GM21576 (cell line): ENCODE measurements around the gene ATP8A1.
"Not testable (repeated sequence)": the region's sequence is repeated elsewhere in the genome, so short reads cannot be mapped to it uniquely, and the experiment has no call there.

ENCODE experiments used
- ATAC-seq: cut with Tn5 transposase; IDR thresholded peaks from one replicate; pipeline ENCODE4 v1.9.1; 2021; ENCODE audit warnings: mild to moderate bottlenecking, moderate library complexity; ENCODE audit not compliant: unreplicated experiment

ATP8A1 gene

DNA sequence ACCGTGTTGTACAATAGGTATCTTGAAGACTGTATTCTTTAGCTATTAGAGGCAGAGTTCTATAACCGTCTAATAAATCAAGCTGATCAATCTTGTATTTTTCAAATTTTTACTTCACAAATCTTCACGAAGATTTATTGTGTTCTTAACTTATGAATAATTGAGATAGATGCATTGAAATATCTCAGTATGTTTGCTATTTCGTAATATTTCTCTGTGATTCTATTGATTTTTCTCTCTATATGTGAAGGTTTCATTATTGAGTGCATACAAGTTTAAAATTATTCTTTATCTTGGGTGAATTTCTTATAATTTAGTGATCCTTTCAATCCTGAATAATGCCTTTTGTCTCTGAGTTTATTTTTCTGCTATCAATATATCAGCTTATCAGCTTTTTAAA is 279.4 kb downstream of the ATP8A1 start:
- no peak for ATAC-seq

DNA sequence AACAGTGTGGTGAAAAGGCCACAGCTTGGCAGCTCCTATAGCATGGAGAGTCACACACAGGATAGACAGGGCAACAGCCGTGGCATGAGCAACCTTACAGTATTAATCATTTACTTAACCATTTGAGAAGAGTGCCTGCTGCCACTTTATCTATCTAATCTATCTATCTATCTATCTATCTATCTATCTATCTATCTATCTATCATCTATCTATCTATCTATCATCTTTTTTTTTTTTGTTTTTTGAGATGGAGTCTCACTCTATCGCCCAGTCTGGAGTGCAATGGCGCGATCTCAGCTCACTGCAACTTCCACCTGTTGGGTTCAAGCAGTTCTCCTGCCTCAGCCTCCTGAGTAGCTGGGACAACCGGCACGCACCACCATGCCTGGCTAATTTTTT is 284.6 kb downstream of the ATP8A1 start:
- ATAC-seq = not testable (repeated sequence)

DNA sequence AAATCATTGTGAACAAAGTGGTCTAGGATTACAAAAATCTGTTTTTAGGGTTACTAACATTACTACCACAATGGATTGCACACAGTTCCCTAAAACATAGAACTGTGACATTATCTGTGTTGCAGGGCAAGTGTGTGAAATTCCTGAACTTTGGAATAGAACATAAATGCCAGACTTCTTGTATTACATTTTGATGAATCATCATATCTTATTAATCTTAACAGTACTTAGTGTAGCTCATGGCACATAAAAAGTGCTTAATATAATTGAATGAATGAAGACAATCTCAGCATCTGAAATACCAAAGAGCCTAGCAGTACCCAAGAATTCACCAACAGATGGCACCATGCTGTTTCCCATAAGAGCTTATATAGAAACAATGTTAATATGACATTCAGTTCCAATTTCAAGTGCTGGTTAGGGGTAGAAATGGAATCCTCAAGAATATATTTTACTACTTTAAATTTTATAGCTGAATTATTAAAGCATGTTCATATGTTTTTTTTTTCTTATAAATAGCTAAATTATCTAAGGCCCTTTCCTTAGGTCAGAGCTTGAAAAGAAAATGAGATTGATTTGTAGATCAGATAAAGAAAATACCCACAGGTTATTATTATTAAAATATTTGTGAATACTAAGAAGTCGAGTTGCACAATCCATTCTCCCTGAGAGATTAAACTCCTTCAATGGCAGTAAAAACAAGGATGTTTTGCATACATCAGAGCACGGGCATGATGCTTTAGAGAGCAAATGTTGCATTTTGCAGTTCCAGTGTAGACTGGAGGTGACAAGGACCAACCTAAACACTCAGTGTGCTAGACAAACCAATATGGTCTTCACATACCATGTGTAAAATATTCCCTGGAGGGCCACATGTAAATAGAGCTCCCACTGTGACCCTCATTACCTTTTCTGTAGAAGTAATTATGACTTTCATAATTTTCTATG is 285.3 kb downstream of the ATP8A1 start:
- ATAC-seq = peak; percentile 77

DNA sequence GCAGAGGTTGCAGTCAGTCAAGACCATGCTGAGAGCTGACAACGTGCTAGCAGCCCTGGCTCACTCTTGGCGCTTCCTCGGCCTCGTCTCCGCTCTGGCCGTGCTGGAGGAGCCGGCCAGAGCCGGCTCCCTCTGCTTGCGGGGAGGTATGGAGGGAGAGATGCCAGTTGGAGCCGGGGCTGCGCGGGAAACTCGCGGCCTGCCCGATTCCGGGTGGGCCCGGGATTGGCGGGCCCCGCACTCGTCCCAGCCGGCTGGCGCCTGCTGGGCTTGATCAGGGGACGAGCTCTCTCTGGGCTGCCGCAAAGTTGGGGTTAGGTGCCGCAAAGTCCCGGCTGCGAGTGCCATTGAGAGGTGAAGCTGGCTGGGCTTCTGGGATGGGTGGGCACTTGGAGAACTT is 287.4 kb downstream of the ATP8A1 start:
- ATAC-seq = no peak

DNA sequence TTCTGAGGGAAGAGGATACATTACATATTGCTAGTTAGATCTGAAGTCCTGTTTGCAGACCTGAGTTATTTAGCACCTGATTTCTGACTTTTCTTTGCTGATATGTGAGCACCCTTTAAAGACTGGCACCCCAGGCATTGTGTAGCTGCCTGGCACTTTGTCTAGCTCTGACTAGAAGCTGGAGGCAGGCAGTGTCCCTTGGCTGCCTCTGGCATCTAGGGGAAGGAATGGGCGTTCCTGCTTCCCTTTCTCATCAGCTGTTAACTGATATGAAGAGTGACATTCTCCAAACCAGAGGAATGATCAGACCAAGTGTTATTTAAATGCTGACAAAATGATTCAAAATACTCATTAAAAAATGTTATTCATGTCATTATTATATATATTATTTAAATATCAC is 289.9 kb downstream of the ATP8A1 start:
- no peak for ATAC-seq

DNA sequence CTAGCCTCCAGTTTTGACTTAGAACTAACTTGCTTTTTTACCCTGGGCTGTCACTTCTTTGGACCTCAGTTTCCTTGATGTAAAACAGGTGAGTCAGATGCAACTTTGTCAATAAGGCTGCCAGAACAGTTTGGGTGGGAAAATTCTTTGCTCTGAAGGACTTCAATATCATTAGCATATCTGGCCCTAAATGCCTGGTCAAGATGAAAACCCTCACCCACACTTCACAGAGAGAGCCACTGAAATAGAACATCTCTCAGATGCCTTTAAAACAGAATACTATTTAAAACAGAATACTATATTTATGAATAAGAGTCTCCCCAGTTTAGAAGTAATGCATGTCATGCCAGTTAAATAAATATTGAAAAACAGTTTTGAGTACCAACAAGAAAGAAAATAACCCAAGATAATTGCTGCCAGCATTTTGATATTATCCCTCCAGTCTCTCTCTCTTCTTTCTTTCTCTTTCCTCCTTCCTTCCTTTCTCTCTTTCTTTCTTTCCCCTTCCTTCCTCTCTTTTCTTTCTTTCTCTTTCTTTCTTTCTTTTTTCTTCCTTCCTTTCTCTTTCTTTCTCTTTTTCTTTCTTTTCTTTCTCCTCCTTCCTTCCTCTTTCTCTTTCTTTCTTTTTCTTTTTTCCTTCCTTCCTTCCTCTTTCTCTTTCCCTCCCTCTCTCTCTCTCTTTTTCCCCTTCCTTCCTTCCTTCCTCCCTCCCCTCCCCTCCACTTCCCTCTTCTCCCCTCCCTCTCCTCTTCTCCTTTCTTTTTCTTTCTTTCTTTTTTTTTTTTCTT is 292.4 kb downstream of the ATP8A1 start:
- no peak for ATAC-seq

DNA sequence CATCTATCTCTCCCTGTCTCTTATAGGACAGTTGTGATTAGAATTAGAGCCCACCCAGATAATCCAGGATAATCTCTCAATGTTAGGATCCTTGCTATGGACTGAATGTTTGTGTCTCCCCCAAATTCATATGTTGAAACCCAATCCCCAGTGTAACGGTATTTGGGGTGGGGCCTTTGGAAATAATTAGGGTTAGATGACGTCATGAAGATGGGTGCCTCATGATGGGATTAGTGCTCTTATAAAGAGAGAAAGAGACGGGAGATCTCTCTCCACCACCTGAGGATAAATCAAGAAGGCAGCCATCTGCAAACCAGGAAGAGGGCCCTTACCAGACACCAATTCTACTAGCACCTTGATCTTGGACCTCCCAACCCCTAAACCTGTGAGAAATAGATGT is 293.3 kb downstream of the ATP8A1 start:
- no peak for ATAC-seq

DNA sequence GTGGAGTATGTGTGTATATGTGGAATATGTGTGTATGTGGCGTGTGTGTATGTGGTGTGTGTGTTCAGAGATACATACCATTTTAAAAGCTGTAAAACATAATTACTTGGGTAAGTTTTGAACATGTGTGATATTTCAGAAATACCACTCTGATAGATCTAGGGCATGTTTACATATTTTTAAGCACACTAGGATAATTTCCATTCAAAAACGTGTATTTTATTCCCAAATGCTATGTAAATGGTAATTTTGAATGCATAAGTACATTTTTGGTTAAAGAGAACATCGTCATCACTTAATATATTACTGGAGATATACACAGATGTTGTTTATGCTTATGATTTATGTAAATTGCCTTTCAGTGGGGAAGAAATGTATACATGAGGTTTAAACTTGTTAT is 294.3 kb downstream of the ATP8A1 start:
- no peak for ATAC-seq

DNA sequence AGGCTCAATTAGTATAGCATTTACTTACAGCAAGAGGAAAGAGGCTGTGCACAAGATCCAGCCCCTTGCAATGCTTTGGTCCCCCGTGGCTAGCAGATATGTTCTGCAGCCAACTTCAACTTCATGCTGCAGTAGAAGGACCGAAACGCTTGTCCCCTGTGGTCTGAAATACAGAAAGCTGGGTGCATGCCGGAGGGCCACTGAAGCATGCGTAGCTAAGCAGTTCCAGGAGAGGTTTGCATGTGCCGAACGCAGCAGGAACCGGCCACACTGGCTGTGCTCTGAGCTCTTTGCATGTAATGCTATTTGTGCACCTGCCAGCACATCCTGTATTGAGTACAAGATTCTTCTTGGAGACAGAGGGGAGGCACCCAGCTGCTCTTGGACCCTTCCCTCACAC is 295.4 kb downstream of the ATP8A1 start:
- ATAC-seq = no peak

DNA sequence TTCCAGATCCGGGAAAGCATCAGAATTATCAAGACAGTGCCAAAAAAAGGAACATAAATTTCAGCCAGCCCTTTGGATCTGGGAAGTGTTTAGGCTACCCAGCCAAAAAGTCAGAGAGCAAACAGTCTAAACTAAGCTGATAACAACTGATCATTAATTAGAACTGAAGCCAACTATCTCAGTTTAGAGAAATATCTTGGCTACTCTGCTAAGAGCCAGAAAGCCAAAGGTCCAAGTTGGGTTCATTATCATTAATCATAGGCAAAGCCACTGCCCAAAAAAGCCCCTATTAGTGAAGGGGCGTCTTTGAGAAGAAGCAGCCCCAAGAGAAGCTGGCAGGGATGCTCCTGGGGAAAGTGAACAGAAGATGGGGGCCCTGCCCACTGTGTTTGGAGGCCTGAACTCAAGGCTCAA is 296.6 kb downstream of the ATP8A1 start:
- no peak for ATAC-seq

DNA sequence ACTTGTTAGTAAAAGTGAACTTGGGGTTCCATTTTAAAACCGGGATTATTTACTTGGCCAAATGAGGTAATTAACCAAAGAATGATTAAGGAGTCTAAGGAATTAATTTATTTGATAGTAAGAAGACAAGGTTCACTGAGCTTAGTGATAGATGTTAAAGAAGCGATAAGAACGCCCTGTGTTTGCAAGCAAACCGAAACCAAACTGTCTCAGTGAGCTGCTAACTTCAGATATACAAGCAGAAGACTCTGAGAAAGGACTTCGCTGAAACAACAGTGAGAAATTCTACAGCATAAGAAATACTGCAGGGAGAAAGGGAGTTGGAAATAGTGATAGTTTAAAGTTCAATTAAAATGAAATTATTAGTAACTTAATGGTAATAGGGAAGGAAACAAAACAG is 297.2 kb downstream of the ATP8A1 start:
- no peak for ATAC-seq
